ENCODE measurements around the gene SLFN14.
"Not testable (repeated sequence)": the region's sequence is repeated elsewhere in the genome, so short reads cannot be mapped to it uniquely, and the experiment has no call there.

Gene SLFN14

DNA sequence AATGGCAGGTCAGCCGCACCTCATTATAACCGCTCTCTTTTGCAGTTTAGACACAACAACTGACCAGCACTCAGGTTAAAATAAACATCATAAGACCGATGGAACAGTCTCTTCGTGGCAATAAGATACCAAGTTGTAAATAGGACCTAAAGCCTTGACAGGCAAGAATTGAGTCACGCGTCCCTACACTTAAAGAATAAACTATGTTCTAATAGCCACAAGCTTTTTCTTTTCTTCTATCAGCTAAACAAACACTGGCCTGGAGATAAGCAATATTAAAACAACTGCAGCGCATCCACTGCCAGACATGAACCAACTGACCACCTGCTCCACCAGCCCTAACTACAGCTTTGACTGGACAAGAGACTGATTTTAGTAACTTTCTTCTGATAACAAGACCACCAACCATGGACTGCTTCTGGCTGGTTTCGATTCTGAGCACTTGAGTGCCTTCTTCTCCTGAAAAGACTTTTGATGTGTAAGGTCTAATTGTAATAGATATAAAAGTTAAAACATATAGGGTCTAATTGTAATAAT, 40.6 kb downstream of the SLFN14 start:
- DNase-seq = no peak

GRCh38 chr17:35519439-35519838, 41.2 kb downstream of the SLFN14 start:
- no peak for DNase-seq

- not testable (repeated sequence) for DNase-seq
Measured at GRCh38 chr17:35518431-35518830, 42.2 kb downstream of the SLFN14 start.

DNA sequence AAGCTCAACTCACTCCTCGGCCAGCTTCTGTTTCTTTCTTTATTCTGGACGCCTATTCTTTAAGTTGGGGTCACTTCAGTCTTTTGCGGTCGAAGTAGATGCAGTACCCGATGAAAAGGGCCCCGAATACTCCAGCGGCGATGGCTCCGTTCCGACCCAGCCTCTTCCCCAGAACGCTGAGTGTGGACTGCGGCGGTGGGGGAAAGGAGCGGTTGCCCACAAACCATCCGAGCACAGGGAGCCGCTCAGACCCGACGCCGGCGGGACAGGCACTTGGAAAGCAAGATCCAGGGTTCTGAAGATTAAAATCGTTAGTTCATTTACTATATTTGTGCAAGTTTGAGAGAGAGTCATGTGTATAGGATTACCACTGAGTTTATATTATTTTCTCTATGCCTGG, 45.6 kb downstream of the SLFN14 start:
- no peak for DNase-seq

DNA sequence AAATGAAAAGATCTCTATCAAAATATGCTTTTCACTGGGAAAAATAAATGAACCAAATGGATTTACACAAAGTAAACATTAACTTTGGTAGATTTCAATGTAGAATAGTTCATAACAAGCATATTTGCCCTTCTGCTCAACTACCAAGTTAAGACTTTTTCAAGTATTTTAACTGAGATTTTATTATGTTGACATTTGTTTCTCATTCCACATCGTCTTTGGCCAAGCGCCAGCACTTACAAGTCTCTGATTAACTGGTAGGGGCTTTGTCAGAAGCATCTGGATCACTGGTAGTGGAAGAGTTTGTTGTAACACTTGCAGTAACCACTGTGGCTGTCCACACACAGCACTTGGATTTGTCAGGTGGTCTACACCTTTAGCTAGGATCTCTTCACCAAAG, 46.1 kb downstream of the SLFN14 start:
- no peak for DNase-seq

All from SHP77 (cell line).